Erythroblast (primary cell): Measurements from ENCODE around the gene MERTK.
"Not testable (repeated sequence)": the region's sequence is repeated elsewhere in the genome, so short reads cannot be mapped to it uniquely, and the experiment has no call there.

Experiments used
- GATA1 ChIP-seq: IDR thresholded peaks from 2 replicates; pipeline ENCODE4 v1.6.1; 2011; ENCODE audit warnings: low read depth, mild to moderate bottlenecking, control low read depth, low read length, moderate library complexity
- POLR2A ChIP-seq: IDR thresholded peaks from 2 replicates; pipeline ENCODE4 v1.6.1; 2011; ENCODE audit warnings: mild to moderate bottlenecking, low read length

- TF ChIP-seq POLR2A, GATA1: not testable (repeated sequence)
Observed at GRCh38 chr2:111963508-111963907, 65.1 kb downstream of the MERTK start.
